ENCODE measurements around the gene TENM4.

Gene TENM4

GRCh38 chr11:78798663-78799062 lies 642.2 kb downstream of the TENM4 start:
- DNase-seq = peak; percentile 46 to 53

- DNase-seq = no peak
Measured at GRCh38 chr11:78797559-78797958, 643.3 kb downstream of the TENM4 start.

GRCh38 chr11:78796956-78797355 lies 643.9 kb downstream of the TENM4 start:
- DNase-seq = no peak

- no peak for DNase-seq
Measured at GRCh38 chr11:78795621-78796261, 645.1 kb downstream of the TENM4 start.

- no peak for DNase-seq
Measured at GRCh38 chr11:78791964-78792363, 648.9 kb downstream of the TENM4 start.

GRCh38 chr11:78791254-78791653 lies 649.6 kb downstream of the TENM4 start:
- DNase-seq = no peak

GRCh38 chr11:78790784-78791183 lies 650.0 kb downstream of the TENM4 start:
- no peak for DNase-seq

GRCh38 chr11:78789375-78789774 lies 651.5 kb downstream of the TENM4 start:
- no peak for DNase-seq

GRCh38 chr11:78788533-78788932 lies 652.3 kb downstream of the TENM4 start:
- DNase-seq = no peak

- DNase-seq = no peak
Measured at GRCh38 chr11:78787696-78788095, 653.1 kb downstream of the TENM4 start.

GRCh38 chr11:78786746-78787145 lies 654.1 kb downstream of the TENM4 start:
- DNase-seq = no peak

- no peak for DNase-seq
Measured at GRCh38 chr11:78786086-78786485, 654.7 kb downstream of the TENM4 start.

- DNase-seq = no peak
Measured at GRCh38 chr11:78784321-78785061, 656.3 kb downstream of the TENM4 start.

GRCh38 chr11:78783846-78784245 lies 657.0 kb downstream of the TENM4 start:
- no peak for DNase-seq

GRCh38 chr11:78783301-78783700 lies 657.5 kb downstream of the TENM4 start:
- no peak for DNase-seq

- no peak for DNase-seq
Measured at GRCh38 chr11:78782725-78783124, 658.1 kb downstream of the TENM4 start.

GRCh38 chr11:78780889-78781288 lies 659.9 kb downstream of the TENM4 start:
- no peak for DNase-seq

GRCh38 chr11:78773492-78773891 lies 667.3 kb downstream of the TENM4 start:
- DNase-seq = no peak

GRCh38 chr11:78773077-78773476 lies 667.8 kb downstream of the TENM4 start:
- no peak for DNase-seq

- DNase-seq = no peak
Measured at GRCh38 chr11:78772186-78772585, 668.6 kb downstream of the TENM4 start.

GRCh38 chr11:78770931-78771330 lies 669.9 kb downstream of the TENM4 start:
- DNase-seq = no peak

- DNase-seq = no peak
Measured at GRCh38 chr11:78768971-78769370, 671.9 kb downstream of the TENM4 start.

GRCh38 chr11:78768345-78768744 lies 672.5 kb downstream of the TENM4 start:
- no peak for DNase-seq

GRCh38 chr11:78767027-78767932 lies 673.5 kb downstream of the TENM4 start:
- no peak for DNase-seq

All from activated CD4-positive, alpha-beta T cell treated with anti-CD3 and anti-CD28 coated beads, Interleukin-2, amount 50 U/mL, for 48 hours (primary cell).